Spleen (tissue), 7 donors: ENCODE data around the gene TPSD1.
"Not testable (repeated sequence)": the region's sequence is repeated elsewhere in the genome, so short reads cannot be mapped to it uniquely, and the experiment has no call there.

ENCODE experiments used
- POLR2A ChIP-seq, 3 donors: fragments of 450-650 bp; IDR thresholded peaks; one replicate each; pipeline ENCODE4 v1.5.1; 2017; ENCODE audit warnings: antibody characterized with exemption in 3 of 3, mild to moderate bottlenecking in 1 of 3
- POLR2AphosphoS5 ChIP-seq, 3 donors: sonication (generic); formaldehyde crosslinking; IDR thresholded peaks; one replicate each; pipeline ENCODE4 v1.5.1; 2017; ENCODE audit warnings: antibody characterized with exemption in 3 of 3
- TF ChIP-seq, protein P1 (sequence below), 11 experiments: fragments of 200-600 bp in 7 of 11; fragments of 450-650 bp in 4 of 11; sonication (generic) in 4 of 11; IDR thresholded peaks in 8 of 11; conservative IDR thresholded peaks in 3 of 11; 1 replicate in 7 of 11; 2 replicates in 4 of 11; pipeline versions ENCODE4 v1.4.0 to v1.8.0; 2016 to 2021; ENCODE audit warnings: antibody characterized with exemption in 11 of 11, inconsistent platforms in 4 of 11, mild to moderate bottlenecking in 1 of 11
- donor health status: DM: no; HTN: no; CAD: no; lungs with moderate emphysema.
- donor health status: DM: no; HTN: no; CAD: no.
- donor health status: DM: no; HTN: no; CAD: no.

- not testable (repeated sequence) for TF ChIP-seq POLR2A, POLR2AphosphoS5 (IDR thresholded peaks at IDR 0.05)
- TF ChIP-seq, protein P1, sequence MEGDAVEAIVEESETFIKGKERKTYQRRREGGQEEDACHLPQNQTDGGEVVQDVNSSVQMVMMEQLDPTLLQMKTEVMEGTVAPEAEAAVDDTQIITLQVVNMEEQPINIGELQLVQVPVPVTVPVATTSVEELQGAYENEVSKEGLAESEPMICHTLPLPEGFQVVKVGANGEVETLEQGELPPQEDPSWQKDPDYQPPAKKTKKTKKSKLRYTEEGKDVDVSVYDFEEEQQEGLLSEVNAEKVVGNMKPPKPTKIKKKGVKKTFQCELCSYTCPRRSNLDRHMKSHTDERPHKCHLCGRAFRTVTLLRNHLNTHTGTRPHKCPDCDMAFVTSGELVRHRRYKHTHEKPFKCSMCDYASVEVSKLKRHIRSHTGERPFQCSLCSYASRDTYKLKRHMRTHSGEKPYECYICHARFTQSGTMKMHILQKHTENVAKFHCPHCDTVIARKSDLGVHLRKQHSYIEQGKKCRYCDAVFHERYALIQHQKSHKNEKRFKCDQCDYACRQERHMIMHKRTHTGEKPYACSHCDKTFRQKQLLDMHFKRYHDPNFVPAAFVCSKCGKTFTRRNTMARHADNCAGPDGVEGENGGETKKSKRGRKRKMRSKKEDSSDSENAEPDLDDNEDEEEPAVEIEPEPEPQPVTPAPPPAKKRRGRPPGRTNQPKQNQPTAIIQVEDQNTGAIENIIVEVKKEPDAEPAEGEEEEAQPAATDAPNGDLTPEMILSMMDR (IDR thresholded peaks at IDR 0.05 in 8 of 11, conservative IDR thresholded peaks at IDR 0.05 in 3 of 11) = not testable (repeated sequence)
Observed at GRCh38 chr16:1231301-1231700, 24.6 kb upstream of the TPSD1 start.
